ENCODE data around the gene TICAM1. TPM values are rescaled to one million over a fixed set of nuclear protein-coding genes. Genes with fewer than 3 reads are reported as not detected.
"Not testable (repeated sequence)": the region's sequence is repeated elsewhere in the genome, so short reads cannot be mapped to it uniquely, and the experiment has no call there.

The TICAM1 gene
- total and polyA plus RNA-seq, 4 experiments from 2014 or later, result 2.2 to 18.1 (median 17.0) TPM

- H3K4me1 Mint-ChIP-seq, result peaks cover 20 to 36% (median 28%) of the 10 kb centered on the region in 4 donors
- peaks cover 0 to 14% of the 10 kb centered on the region in 2 donors for H3K36me3 Mint-ChIP-seq
- H3K27ac Mint-ChIP-seq, result peak overlapping the region; percentile 90 to 98 (median 96)
- Histone ChIP-seq H3K36me3 (ENCODE audit: insufficient read depth, low read length) (no peaks in the 10 kb centered on the region), H3K9me3 (ENCODE audit: control insufficient read depth in 1 of 2, low read length in 2 of 2) (no peaks in the 10 kb centered on the region), H3K4me1 (ENCODE audit: insufficient read depth, low read length) (peaks cover 21% of the 10 kb centered on the region), H3K27ac (ENCODE audit: low read depth, low read length) (peak overlapping the region; percentile 92), H3K27me3 (ENCODE audit: insufficient read depth, low read length) (no peaks in the 10 kb centered on the region), H3K4me3 (ENCODE audit: low read length in 2 of 2) (peak overlapping the region; percentile 43 to 83)
- peak overlapping the region; percentile 88 to 94 (median 90) for H3K4me3 Mint-ChIP-seq
- POLR2A ChIA-PET (ENCODE audit: partially characterized antibody), result interaction anchor here (1.4 kb wide), 1 partner anchor 17 kb away, joined by 3 read pairs; no protein-coding TSS in a partner anchor
- DNase-seq, result no peak
- H3K9me3 Mint-ChIP-seq, result no peaks in the 10 kb centered on the region
- intact Hi-C loops (cut with micrococcal nuclease), result no loop called here
- no peaks in the 10 kb centered on the region for H3K27me3 Mint-ChIP-seq
- CTCF ChIA-PET (ENCODE audit: partially characterized antibody), result interaction anchor here (0.9 to 12.7 kb wide), 5 partner anchors 12 to 81 kb away, joined by 3 to 139 read pairs (median 7); no protein-coding TSS in a partner anchor
These were observed 1.2 kb downstream of the TICAM1 start for GRCh38 chr19:4830332-4830731.

GRCh38 chr19:4829001-4829712 is 2.4 kb downstream of the TICAM1 start:
- no peak overlapping the region for H3K4me3 ChIP-seq (ENCODE audit: low read length in 2 of 2)
- peak overlapping the region; percentile 61 to 91 (median 79) for H3K27ac Mint-ChIP-seq
- H3K36me3 ChIP-seq (ENCODE audit: insufficient read depth, low read length), result no peaks in the 10 kb centered on the region
- H3K9me3 ChIP-seq (ENCODE audit: control insufficient read depth in 1 of 2, low read length in 2 of 2), result no peaks in the 10 kb centered on the region
- H3K27me3 ChIP-seq (ENCODE audit: insufficient read depth, low read length), result no peaks in the 10 kb centered on the region
- H3K27me3 Mint-ChIP-seq, result no peaks in the 10 kb centered on the region
- H3K36me3 Mint-ChIP-seq, result peaks cover 0 to 14% of the 10 kb centered on the region in 2 donors
- POLR2A ChIA-PET (ENCODE audit: partially characterized antibody), result no interaction called here
- peak in 1 of 5 donors; percentile 25 for DNase-seq
- CTCF ChIA-PET (ENCODE audit: partially characterized antibody), result interaction anchor here (0.7 to 12.7 kb wide), 4 partner anchors 11 to 90 kb away, joined by 3 to 139 read pairs (median 7); no protein-coding TSS in a partner anchor
- H3K4me1 ChIP-seq (ENCODE audit: insufficient read depth, low read length), result peaks cover 21% of the 10 kb centered on the region
- intact Hi-C loops (cut with micrococcal nuclease), result no loop called here
- H3K9me3 Mint-ChIP-seq, result no peaks in the 10 kb centered on the region
- H3K4me1 Mint-ChIP-seq, result peaks cover 20 to 36% (median 28%) of the 10 kb centered on the region in 4 donors
- peak overlapping the region; percentile 59 to 84 (median 74) for H3K4me3 Mint-ChIP-seq
- peak overlapping the region; percentile 31 for H3K27ac ChIP-seq (ENCODE audit: low read depth, low read length)

GRCh38 chr19:4823577-4823976 is 7.9 kb downstream of the TICAM1 start:
- intact Hi-C loops (cut with micrococcal nuclease), result no loop called here
- POLR2A ChIA-PET (ENCODE audit: partially characterized antibody), result no interaction called here
- Histone ChIP-seq H3K4me3 (ENCODE audit: low read length in 2 of 2) (no peak overlapping the region), H3K36me3 (ENCODE audit: insufficient read depth, low read length) (no peaks in the 10 kb centered on the region), H3K4me1 (ENCODE audit: insufficient read depth, low read length) (no peaks in the 10 kb centered on the region), H3K9me3 (ENCODE audit: control insufficient read depth in 1 of 2, low read length in 2 of 2) (no peaks in the 10 kb centered on the region), H3K27me3 (ENCODE audit: insufficient read depth, low read length) (no peaks in the 10 kb centered on the region), H3K27ac (ENCODE audit: low read depth, low read length) (no peak overlapping the region)
- H3K4me3 Mint-ChIP-seq, result no peak overlapping the region
- H3K9me3 Mint-ChIP-seq, result no peaks in the 10 kb centered on the region
- H3K36me3 Mint-ChIP-seq, result peaks cover 8 to 16% of the 10 kb centered on the region in 2 donors
- DNase-seq, result peak in 1 of 5 donors; percentile 20
- peak overlapping the region in 2 of 7 donors; percentile 52 to 65 for H3K27ac Mint-ChIP-seq
- H3K4me1 Mint-ChIP-seq, result peaks cover 4 to 10% (median 6%) of the 10 kb centered on the region in 4 donors
- no peaks in the 10 kb centered on the region for H3K27me3 Mint-ChIP-seq
- CTCF ChIA-PET (ENCODE audit: partially characterized antibody), result interaction anchor here (1.0 to 12.7 kb wide), 3 partner anchors 12 to 88 kb away, joined by 3 to 139 read pairs (median 22); no protein-coding TSS in a partner anchor

- H3K9me3 Mint-ChIP-seq; H3K27me3 ChIP-seq (ENCODE audit: insufficient read depth, low read length); H3K27me3 Mint-ChIP-seq; H3K4me1 ChIP-seq (ENCODE audit: insufficient read depth, low read length); H3K4me3 ChIP-seq (ENCODE audit: low read length in 2 of 2); H3K27ac ChIP-seq (ENCODE audit: low read depth, low read length); H3K36me3 ChIP-seq (ENCODE audit: insufficient read depth, low read length); DNase-seq; H3K4me1 Mint-ChIP-seq; H3K9me3 ChIP-seq (ENCODE audit: control insufficient read depth in 1 of 2, low read length in 2 of 2); intact Hi-C loops (cut with micrococcal nuclease); H3K4me3 Mint-ChIP-seq; POLR2A ChIA-PET (ENCODE audit: partially characterized antibody): not testable (repeated sequence)
- CTCF ChIA-PET (ENCODE audit: partially characterized antibody), result interaction anchor here (1.2 to 12.7 kb wide), 4 partner anchors 11 to 30 kb away, joined by 3 to 139 read pairs (median 12); no protein-coding TSS in a partner anchor
- Mint-ChIP-seq H3K36me3 (peaks cover 8 to 21% of the 10 kb centered on the region in 2 donors), H3K27ac (peak overlapping the region in 1 of 7 donors; percentile 43)
These were observed 9.2 kb downstream of the TICAM1 start for GRCh38 chr19:4822354-4822753.

- Histone ChIP-seq H3K27me3 (ENCODE audit: insufficient read depth, low read length) (no peaks in the 10 kb centered on the region), H3K9me3 (ENCODE audit: control insufficient read depth in 1 of 2, low read length in 2 of 2) (no peaks in the 10 kb centered on the region), H3K4me3 (ENCODE audit: low read length in 2 of 2) (no peak overlapping the region), H3K4me1 (ENCODE audit: insufficient read depth, low read length) (no peaks in the 10 kb centered on the region), H3K36me3 (ENCODE audit: insufficient read depth, low read length) (peaks cover 4% of the 10 kb centered on the region), H3K27ac (ENCODE audit: low read depth, low read length) (no peak overlapping the region)
- Mint-ChIP-seq H3K4me3 (peak overlapping the region in 1 of 8 donors; percentile 67), H3K27me3 (no peaks in the 10 kb centered on the region), H3K27ac (peak overlapping the region in 2 of 7 donors; percentile 1 to 78), H3K9me3 (no peaks in the 10 kb centered on the region), H3K4me1 (peaks cover 0 to 7% (median under 1%) of the 10 kb centered on the region in 4 donors), H3K36me3 (peaks cover 12 to 28% of the 10 kb centered on the region in 2 donors)
- POLR2A ChIA-PET (ENCODE audit: partially characterized antibody), result no interaction called here
- intact Hi-C loops (cut with micrococcal nuclease), result no loop called here
- DNase-seq, result no peak
- CTCF ChIA-PET (ENCODE audit: partially characterized antibody), result interaction anchor here (1.0 to 12.7 kb wide), 2 partner anchors 10 to 24 kb away, joined by 4 to 139 read pairs; no protein-coding TSS in a partner anchor
These were observed 10.2 kb downstream of the TICAM1 start for GRCh38 chr19:4821265-4821664.

GRCh38 chr19:4817467-4818277 is 13.8 kb downstream of the TICAM1 start:
- H3K9me3 Mint-ChIP-seq, result peaks cover 0 to under 1% (median 0%) of the 10 kb centered on the region in 8 donors
- no peaks in the 10 kb centered on the region for H3K9me3 ChIP-seq (ENCODE audit: control insufficient read depth in 1 of 2, low read length in 2 of 2)
- H3K4me1 ChIP-seq (ENCODE audit: insufficient read depth, low read length), result peaks cover 8% of the 10 kb centered on the region
- H3K4me3 ChIP-seq (ENCODE audit: low read length in 2 of 2), result no peak overlapping the region
- H3K36me3 Mint-ChIP-seq, result peaks cover 12 to 26% of the 10 kb centered on the region in 2 donors
- intact Hi-C loops (cut with micrococcal nuclease), result no loop called here
- H3K27me3 Mint-ChIP-seq, result no peaks in the 10 kb centered on the region
- no peak for DNase-seq
- no peaks in the 10 kb centered on the region for H3K27me3 ChIP-seq (ENCODE audit: insufficient read depth, low read length)
- no peak overlapping the region for H3K4me3 Mint-ChIP-seq
- H3K36me3 ChIP-seq (ENCODE audit: insufficient read depth, low read length), result peaks cover 4% of the 10 kb centered on the region
- ChIA-PET CTCF (ENCODE audit: partially characterized antibody) (interaction anchor here (1.0 to 3.1 kb wide), 5 partner anchors 8 to 37 kb away, joined by 3 to 14 read pairs (median 6); no protein-coding TSS in a partner anchor), POLR2A (ENCODE audit: partially characterized antibody) (no interaction called here)
- H3K4me1 Mint-ChIP-seq, result peaks cover 8 to 13% (median 13%) of the 10 kb centered on the region in 4 donors
- H3K27ac ChIP-seq (ENCODE audit: low read depth, low read length), result no peak overlapping the region
- peak overlapping the region in 1 of 7 donors; percentile 63 for H3K27ac Mint-ChIP-seq

Measured in CD4-positive, alpha-beta memory T cell (primary cell).